Suprapubic skin (tissue), 4 donors: ENCODE measurements around the gene FHOD3. TPM values are rescaled to one million over a fixed set of nuclear protein-coding genes. Genes with fewer than 3 reads are reported as not detected.

Source experiments
- DNase-seq, 2 donors: peaks; one replicate each; pipeline ENCODE4 v3.0.0-alpha.2; 2019; ENCODE audit warnings: low spot score in 2 of 2
- H3K27ac ChIP-seq: fragments of 200-600 bp; sonication (generic); one replicate; pipeline ENCODE4 v1.5.1; 2019
- H3K27me3 ChIP-seq: fragments of 200-600 bp; sonication (generic); one replicate; pipeline ENCODE4 v1.5.1; 2019
- H3K36me3 ChIP-seq: fragments of 200-600 bp; sonication (generic); one replicate; pipeline ENCODE4 v1.5.1; 2019
- H3K4me1 ChIP-seq: fragments of 200-600 bp; sonication (generic); one replicate; pipeline ENCODE4 v1.5.1; 2019
- H3K4me3 ChIP-seq: fragments of 200-600 bp; sonication (generic); one replicate; pipeline ENCODE4 v1.5.1; 2019; ENCODE audit warnings: mild to moderate bottlenecking
- H3K9me3 ChIP-seq: fragments of 200-600 bp; sonication (generic); one replicate; pipeline ENCODE4 v1.5.1; 2019
- CTCF ChIP-seq, 2 donors: fragments of 200-600 bp in 1 of 2; fragments of 450-650 bp in 1 of 2; sonication (generic) in 1 of 2; IDR thresholded peaks; one replicate each; pipeline ENCODE4 v1.5.1; 2016 to 2019; ENCODE audit warnings: antibody characterized with exemption in 2 of 2, mild to moderate bottlenecking in 1 of 2, moderate library complexity in 1 of 2
- EP300 ChIP-seq: sonication (generic); formaldehyde crosslinking; IDR thresholded peaks from one replicate; pipeline ENCODE4 v1.6.1; 2017; ENCODE audit warnings: antibody characterized with exemption
- POLR2A ChIP-seq, 2 donors: fragments of 450-650 bp; IDR thresholded peaks; one replicate each; pipeline ENCODE4 v1.6.1; 2017; ENCODE audit warnings: antibody characterized with exemption in 2 of 2, mild to moderate bottlenecking in 2 of 2, moderate library complexity in 2 of 2
- POLR2AphosphoS5 ChIP-seq, 3 donors: sonication (generic); formaldehyde crosslinking; IDR thresholded peaks; one replicate each; pipeline ENCODE4 v1.6.1; 2017; ENCODE audit warnings: antibody characterized with exemption in 3 of 3
- WGBS: methylation state at CpG from one replicate; pipeline ENCODE4 v1.1.5; 2018; 5-methylcytosine and 5-hydroxymethylcytosine counted together
- total RNA-seq, 4 donors: library from RNA; depleted of rRNA; stranded (reverse); fragments of >200 nt; gene quantifications; one replicate each; pipeline ENCODE4 v1.1.0, GENCODE V29; 2016

Gene FHOD3
- total RNA-seq, 4 donors from 2014 or later, result 5.8 to 18.7 (median 15.5) TPM

- no peaks in the 10 kb centered on the region for H3K4me1 ChIP-seq
- no peaks in the 10 kb centered on the region for H3K27me3 ChIP-seq
- H3K36me3 ChIP-seq, result no peaks in the 10 kb centered on the region
- TF ChIP-seq POLR2A (IDR thresholded peaks at IDR 0.05), result no peak
- no peak for TF ChIP-seq EP300
- no peak for TF ChIP-seq CTCF (IDR thresholded peaks at IDR 0.05)
- no peak for TF ChIP-seq POLR2AphosphoS5 (IDR thresholded peaks at IDR 0.05)
- H3K27ac ChIP-seq, result no peak overlapping the region
- no peak overlapping the region for H3K4me3 ChIP-seq
- no peak for DNase-seq
- WGBS, result 63% methylated on average over 2 of the region's 2 CpGs
- no peaks in the 10 kb centered on the region for H3K9me3 ChIP-seq
These were observed 262.7 kb downstream of the FHOD3 start for GRCh38 chr18:36560187-36560586.

GRCh38 chr18:36561046-36561445 lies 263.5 kb downstream of the FHOD3 start:
- no peaks in the 10 kb centered on the region for H3K36me3 ChIP-seq
- WGBS, result 67% methylated on average over 2 of the region's 2 CpGs
- no peaks in the 10 kb centered on the region for H3K4me1 ChIP-seq
- TF ChIP-seq CTCF (IDR thresholded peaks at IDR 0.05) (no peak), POLR2A (IDR thresholded peaks at IDR 0.05) (no peak), POLR2AphosphoS5 (IDR thresholded peaks at IDR 0.05) (no peak), EP300 (no peak)
- H3K9me3 ChIP-seq, result no peaks in the 10 kb centered on the region
- no peak overlapping the region for H3K27ac ChIP-seq
- no peak overlapping the region for H3K4me3 ChIP-seq
- DNase-seq, result no peak
- no peaks in the 10 kb centered on the region for H3K27me3 ChIP-seq

- no peak for DNase-seq
- Histone ChIP-seq H3K9me3 (no peaks in the 10 kb centered on the region), H3K27ac (no peak overlapping the region), H3K36me3 (no peaks in the 10 kb centered on the region), H3K4me3 (no peak overlapping the region), H3K4me1 (no peaks in the 10 kb centered on the region), H3K27me3 (no peaks in the 10 kb centered on the region)
- TF ChIP-seq CTCF (IDR thresholded peaks at IDR 0.05) (no peak), EP300 (no peak), POLR2A (IDR thresholded peaks at IDR 0.05) (no peak), POLR2AphosphoS5 (IDR thresholded peaks at IDR 0.05) (no peak)
- WGBS, result 43% methylated on average over 2 of the region's 2 CpGs
These were observed 267.3 kb downstream of the FHOD3 start for GRCh38 chr18:36564841-36565240.

- Histone ChIP-seq H3K27ac (no peak overlapping the region), H3K4me1 (peaks cover 3% of the 10 kb centered on the region), H3K27me3 (no peaks in the 10 kb centered on the region), H3K36me3 (no peaks in the 10 kb centered on the region), H3K9me3 (no peaks in the 10 kb centered on the region), H3K4me3 (no peak overlapping the region)
- DNase-seq, result no peak
- 84% methylated on average over 1 of the region's 1 CpG for WGBS
- no peak for TF ChIP-seq CTCF (IDR thresholded peaks at IDR 0.05)
- TF ChIP-seq POLR2AphosphoS5 (IDR thresholded peaks at IDR 0.05), result no peak
- no peak for TF ChIP-seq EP300
- no peak for TF ChIP-seq POLR2A (IDR thresholded peaks at IDR 0.05)
These were observed 270.3 kb downstream of the FHOD3 start for GRCh38 chr18:36567800-36568199.

- WGBS, result 52% methylated on average over 4 of the region's 4 CpGs
- DNase-seq, result no peak
- Histone ChIP-seq H3K9me3 (no peaks in the 10 kb centered on the region), H3K4me3 (no peak overlapping the region), H3K27me3 (no peaks in the 10 kb centered on the region), H3K27ac (no peak overlapping the region), H3K4me1 (peaks cover 3% of the 10 kb centered on the region), H3K36me3 (no peaks in the 10 kb centered on the region)
- TF ChIP-seq EP300 (no peak), CTCF (IDR thresholded peaks at IDR 0.05) (no peak), POLR2A (IDR thresholded peaks at IDR 0.05) (no peak), POLR2AphosphoS5 (IDR thresholded peaks at IDR 0.05) (no peak)
These were observed 271.0 kb downstream of the FHOD3 start for GRCh38 chr18:36568487-36568886.
